K562 (cell line): ENCODE data around the gene PTPN18. TPM values are rescaled to one million over a fixed set of nuclear protein-coding genes. Genes with fewer than 3 reads are reported as not detected.

ENCODE experiments used
- ADNP ChIP-seq: fragments of 200-800 bp; sonication (Bioruptor generic); IDR thresholded peaks from 2 replicates; pipeline ENCODE4 v1.6.1; 2016; ENCODE audit warnings: missing genetic modification characterization, missing compliant biosample characterization
- BDP1 ChIP-seq: IDR thresholded peaks from 3 replicates; pipeline ENCODE4 v1.6.1; 2011; ENCODE audit not compliant: insufficient read length, insufficient read depth
- CBX5 ChIP-seq: IDR thresholded peaks from 2 replicates; pipeline ENCODE4 v1.6.1; 2014; ENCODE audit warnings: low read depth, borderline replicate concordance
- HIVEP1 ChIP-seq: fragments of 250-450 bp; sonication (Bioruptor Pico); IDR thresholded peaks from 2 replicates; pipeline ENCODE4 v1.4.0; 2020; ENCODE audit warnings: mild to moderate bottlenecking
- MAX ChIP-seq: sonication (generic); formaldehyde crosslinking; IDR thresholded peaks from 2 replicates; pipeline ENCODE4 v1.9.0; 2022; ENCODE audit warnings: mild to moderate bottlenecking, missing genetic modification reagents
- MTA3 ChIP-seq: fragments of 450-650 bp; formaldehyde crosslinking; IDR thresholded peaks from 2 replicates; pipeline ENCODE4 v1.6.1; 2017; ENCODE audit warnings: mild to moderate bottlenecking, borderline replicate concordance
- NFIC ChIP-seq: fragments of 450-650 bp; IDR thresholded peaks from 2 replicates; pipeline ENCODE4 v1.6.1; 2017; ENCODE audit warnings: mild to moderate bottlenecking, inconsistent platforms
- PHF21A ChIP-seq: fragments of 450-650 bp; IDR thresholded peaks from 2 replicates; pipeline ENCODE4 v1.6.1; 2017; ENCODE audit warnings: low read depth, borderline replicate concordance
- POU5F1 ChIP-seq: fragments of 150-350 bp; IDR thresholded peaks from 2 replicates; pipeline ENCODE4 v1.6.1; 2014; ENCODE audit warnings: borderline replicate concordance, low read length, low read depth, mild to moderate bottlenecking; ENCODE audit not compliant: partially characterized antibody
- PRDM10 ChIP-seq: fragments of 450-650 bp; IDR thresholded peaks from 2 replicates; pipeline ENCODE4 v1.6.1; 2018; ENCODE audit not compliant: partially characterized antibody
- RB1 ChIP-seq: fragments of 450-650 bp; IDR thresholded peaks from 2 replicates; pipeline ENCODE4 v1.6.1; 2017; ENCODE audit warnings: low read depth, mild to moderate bottlenecking
- RBBP5 ChIP-seq: fragments of 200-600 bp; sonication (generic); IDR thresholded peaks from 2 replicates; pipeline ENCODE4 v1.6.1; 2012; ENCODE audit warnings: borderline replicate concordance, mild to moderate bottlenecking, low read length, control low read depth, inconsistent platforms; ENCODE audit not compliant: insufficient read depth, poor library complexity, severe bottlenecking
- SRSF1 ChIP-seq: fragments of 200-400 bp; formaldehyde crosslinking; IDR thresholded peaks from 2 replicates; pipeline ENCODE4 v1.6.1; 2017; ENCODE audit warnings: mild to moderate bottlenecking, low read depth, low read length, moderate library complexity
- THRA ChIP-seq: fragments of 450-650 bp; IDR thresholded peaks from 2 replicates; pipeline ENCODE4 v1.6.1; 2017; ENCODE audit warnings: mild to moderate bottlenecking, moderate library complexity
- ZBTB11 ChIP-seq, 3 experiments: fragments of 200-800 bp in 1 of 3; fragments of 250-450 bp in 1 of 3; fragments of 450-650 bp in 1 of 3; sonication (Bioruptor Pico) in 1 of 3; sonication (Bioruptor generic) in 1 of 3; formaldehyde crosslinking in 1 of 3; IDR thresholded peaks; 2 replicates each; pipeline versions ENCODE4 v1.6.1 to v1.8.0; 2016 to 2022; ENCODE audit warnings: mild to moderate bottlenecking in 2 of 3, missing genetic modification characterization in 2 of 3, missing compliant biosample characterization in 1 of 3, moderate library complexity in 1 of 3
- ZNF184 ChIP-seq: sonication (generic); formaldehyde crosslinking; IDR thresholded peaks from 2 replicates; pipeline ENCODE4 v1.5.0; 2020; ENCODE audit warnings: missing genetic modification reagents
- polyA plus RNA-seq, 8 experiments: library from polyadenylated mRNA; depleted of rRNA in 4 of 8; stranded (reverse) in 5 of 8; unstranded in 3 of 8; fragments of >200 nt; fragmentation: Nextera tagmentation in 2 of 8; fragmentation: Illumina TruSeq in 1 of 8; extraction: Ambion mirVana in 2 of 8; extraction: Trizol in 1 of 8; gene quantifications; 2 replicates each; pipeline versions ENCODE4 v1.2.1 to v1.2.3, GENCODE V29; 2011 to 2014; ENCODE audit warnings: inconsistent platforms in 1 of 8, missing spikeins in 1 of 8
- total RNA-seq, 7 experiments: library from RNA; depleted of rRNA in 6 of 7; stranded (reverse); fragments of >200 nt in 6 of 7; fragmentation: Illumina TruSeq in 2 of 7; extraction: Trizol in 2 of 7; gene quantifications; 2 replicates each; pipeline versions ENCODE4 v1.2.1 to v1.2.3, GENCODE V29; 2011 to 2021; ENCODE audit warnings: low replicate concordance in 1 of 7

Gene PTPN18
- total and polyA plus RNA-seq, 9 of the 15 experiments (the other 6 are each of a cell fraction or from before 2014, with no cell fraction given), result 11.6 to 90.7 (median 49.6) TPM

- TF ChIP-seq SRSF1 (no peak), ADNP (no peak), BDP1 (peak; percentile 96), NFIC (peak; percentile 78), PHF21A (0 out of 2 replicates have a peak, but pooled peaks have one; percentile 31), THRA (no peak), MAX (CRISPR knock-in tag) (peak; percentile 91), POU5F1 (no peak), ZBTB11 (CRISPR knock-in tag; IDR thresholded peaks at IDR 0.05) (0 out of 6 replicates have a peak, but pooled peaks of 1 of the 3 experiments have one; percentile 25), CBX5 (no peak), HIVEP1 (CRISPR knock-in tag) (no peak), MTA3 (no peak; the same call in 1 of the 2 replicates), ZNF184 (CRISPR knock-in tag) (no peak), RBBP5 (no peak), PRDM10 (peak; percentile 47), RB1 (peak; percentile 74)
Observed at GRCh38 chr2:130336877-130337734, 18.8 kb upstream of the PTPN18 start (continued).
